B cell (primary cell): ENCODE results near the gene CRISPLD2.

ENCODE experiments used
- CTCF ChIP-seq: fragments of 200-600 bp; IDR thresholded peaks from one replicate; pipeline ENCODE4 v1.8.0; 2022; ENCODE audit warnings: antibody characterized with exemption, mild to moderate bottlenecking
- EZH2 ChIP-seq: IDR thresholded peaks from 2 replicates; pipeline ENCODE4 v1.6.1; 2012; ENCODE audit warnings: borderline replicate concordance, low read depth, mild to moderate bottlenecking, moderate library complexity, low read length; ENCODE audit not compliant: insufficient read depth, poor library complexity, severe bottlenecking

GRCh38 chr16:84896847-84897246, 77.1 kb downstream of the CRISPLD2 start:
- TF ChIP-seq CTCF, result no peak
- TF ChIP-seq EZH2, result no peak
